SK-N-SH treated with all-trans-retinoic acid at 6 μM for 48 hours (cell line): ENCODE measurements around the gene ZBTB16.

Experiments used
- ATAC-seq: fragments of 200-7000 bp; cut with Tn5 transposase; 3 replicates; pipeline ENCODE4 v1.9.1; 2020; ENCODE audit warnings: mild to moderate bottlenecking, moderate library complexity
- ARNTL ChIP-seq: fragments of 450-650 bp; formaldehyde crosslinking; IDR thresholded peaks from 2 replicates; pipeline ENCODE4 v1.5.0; 2020; ENCODE audit warnings: low read depth, mild to moderate bottlenecking, moderate library complexity, borderline replicate concordance
- BACH2 ChIP-seq: fragments of 250-450 bp; sonication (Bioruptor Pico); IDR thresholded peaks from 2 replicates; pipeline ENCODE4 v1.9.0; 2021; ENCODE audit warnings: mild to moderate bottlenecking, borderline replicate concordance
- CREB5 ChIP-seq: fragments of 250-450 bp; sonication (Bioruptor Pico); IDR thresholded peaks from 2 replicates; pipeline ENCODE4 v1.5.1; 2020; ENCODE audit warnings: low read depth, mild to moderate bottlenecking, moderate library complexity
- CSDC2 ChIP-seq: fragments of 250-450 bp; sonication (Bioruptor Pico); IDR thresholded peaks from 2 replicates; pipeline ENCODE4 v1.5.0; 2020; ENCODE audit warnings: mild to moderate bottlenecking, moderate library complexity
- ESRRG ChIP-seq: fragments of 250-450 bp; sonication (Bioruptor Pico); IDR thresholded peaks from 2 replicates; pipeline ENCODE4 v1.6.1; 2021; ENCODE audit warnings: mild to moderate bottlenecking
- GLIS3 ChIP-seq: fragments of 250-450 bp; sonication (Bioruptor Pico); IDR thresholded peaks from 2 replicates; pipeline ENCODE4 v1.5.0; 2020; ENCODE audit warnings: mild to moderate bottlenecking, moderate library complexity
- ISL1 ChIP-seq: fragments of 250-450 bp; sonication (Bioruptor Pico); IDR thresholded peaks from 2 replicates; pipeline ENCODE4 v2.1.2; 2022; ENCODE audit warnings: mild to moderate bottlenecking, moderate library complexity
- OSR1 ChIP-seq: fragments of 250-450 bp; sonication (Bioruptor Pico); IDR thresholded peaks from 2 replicates; pipeline ENCODE4 v1.8.0; 2022; ENCODE audit warnings: moderate library complexity, mild to moderate bottlenecking, inconsistent platforms
- PATZ1 ChIP-seq: fragments of 250-450 bp; sonication (Bioruptor Pico); IDR thresholded peaks from 2 replicates; pipeline ENCODE4 v1.8.0; 2020; ENCODE audit warnings: mild to moderate bottlenecking, moderate library complexity, borderline replicate concordance
- PPARA ChIP-seq: fragments of 250-450 bp; sonication (Bioruptor Pico); IDR thresholded peaks from 2 replicates; pipeline ENCODE4 v1.5.0; 2020; ENCODE audit warnings: mild to moderate bottlenecking, borderline replicate concordance
- RARB ChIP-seq: fragments of 250-450 bp; sonication (Bioruptor Pico); IDR thresholded peaks from 2 replicates; pipeline ENCODE4 v1.8.0; 2021; ENCODE audit warnings: mild to moderate bottlenecking, moderate library complexity
- SNAI2 ChIP-seq: fragments of 250-450 bp; sonication (Bioruptor Pico); IDR thresholded peaks from 2 replicates; pipeline ENCODE4 v1.5.0; 2020; ENCODE audit warnings: mild to moderate bottlenecking, moderate library complexity
- TCF4 ChIP-seq: fragments of 250-450 bp; sonication (Bioruptor Pico); IDR thresholded peaks from 2 replicates; pipeline ENCODE4 v1.8.0; 2021; ENCODE audit warnings: mild to moderate bottlenecking, moderate library complexity, borderline replicate concordance
- TOX ChIP-seq: fragments of 250-450 bp; sonication (Bioruptor Pico); IDR thresholded peaks from 2 replicates; pipeline ENCODE4 v1.8.0; 2021; ENCODE audit warnings: mild to moderate bottlenecking, moderate library complexity, borderline replicate concordance
- ZC3H10 ChIP-seq: fragments of 250-450 bp; sonication (Bioruptor Pico); IDR thresholded peaks from 2 replicates; pipeline ENCODE4 v1.5.1; 2021; ENCODE audit warnings: mild to moderate bottlenecking, moderate library complexity
- ZFP3 ChIP-seq: fragments of 250-450 bp; sonication (Bioruptor Pico); IDR thresholded peaks from 2 replicates; pipeline ENCODE4 v1.5.0; 2020; ENCODE audit warnings: mild to moderate bottlenecking, moderate library complexity
- ZFP30 ChIP-seq: fragments of 450-650 bp; formaldehyde crosslinking; IDR thresholded peaks from 2 replicates; pipeline ENCODE4 v1.5.0; 2022; ENCODE audit warnings: mild to moderate bottlenecking, moderate library complexity
- ZNF565 ChIP-seq: fragments of 450-650 bp; formaldehyde crosslinking; conservative IDR thresholded peaks from 2 replicates; pipeline ENCODE4 v1.5.0; 2020; ENCODE audit warnings: low read depth, mild to moderate bottlenecking, moderate library complexity
- ZNF70 ChIP-seq: fragments of 450-650 bp; formaldehyde crosslinking; IDR thresholded peaks from 2 replicates; pipeline ENCODE4 v1.5.0; 2020; ENCODE audit warnings: mild to moderate bottlenecking, moderate library complexity
- ZNF8 ChIP-seq: fragments of 450-650 bp; formaldehyde crosslinking; IDR thresholded peaks from 2 replicates; pipeline ENCODE4 v1.5.0; 2020; ENCODE audit warnings: mild to moderate bottlenecking, moderate library complexity
- TF ChIP-seq, protein P1 (sequence below): fragments of 250-450 bp; sonication (Bioruptor Pico); IDR thresholded peaks from 2 replicates; pipeline ENCODE4 v1.5.1; 2021; ENCODE audit warnings: mild to moderate bottlenecking, moderate library complexity
- TF ChIP-seq, protein P2 (sequence below): fragments of 250-450 bp; sonication (Bioruptor Pico); IDR thresholded peaks from 2 replicates; pipeline ENCODE4 v1.8.0; 2021; ENCODE audit warnings: low read depth, mild to moderate bottlenecking, moderate library complexity, borderline replicate concordance

The ZBTB16 gene

GRCh38 chr11:114167355-114167754 lies 107.8 kb downstream of the ZBTB16 start:
- no peak for ATAC-seq
- TF ChIP-seq, protein P1, sequence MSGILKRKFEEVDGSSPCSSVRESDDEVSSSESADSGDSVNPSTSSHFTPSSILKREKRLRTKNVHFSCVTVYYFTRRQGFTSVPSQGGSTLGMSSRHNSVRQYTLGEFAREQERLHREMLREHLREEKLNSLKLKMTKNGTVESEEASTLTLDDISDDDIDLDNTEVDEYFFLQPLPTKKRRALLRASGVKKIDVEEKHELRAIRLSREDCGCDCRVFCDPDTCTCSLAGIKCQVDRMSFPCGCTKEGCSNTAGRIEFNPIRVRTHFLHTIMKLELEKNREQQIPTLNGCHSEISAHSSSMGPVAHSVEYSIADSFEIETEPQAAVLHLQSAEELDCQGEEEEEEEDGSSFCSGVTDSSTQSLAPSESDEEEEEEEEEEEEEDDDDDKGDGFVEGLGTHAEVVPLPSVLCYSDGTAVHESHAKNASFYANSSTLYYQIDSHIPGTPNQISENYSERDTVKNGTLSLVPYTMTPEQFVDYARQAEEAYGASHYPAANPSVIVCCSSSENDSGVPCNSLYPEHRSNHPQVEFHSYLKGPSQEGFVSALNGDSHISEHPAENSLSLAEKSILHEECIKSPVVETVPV (CRISPR knock-in tag) = no peak
- TF ChIP-seq ARNTL (CRISPR knock-in tag) (no peak), CSDC2 (CRISPR knock-in tag) (no peak), ZC3H10 (CRISPR knock-in tag) (no peak), ZNF70 (no peak), PPARA (no peak), CREB5 (CRISPR knock-in tag) (no peak), PATZ1 (CRISPR knock-in tag) (no peak), GLIS3 (CRISPR knock-in tag) (no peak), ZFP30 (CRISPR knock-in tag) (no peak), TOX (no peak), RARB (no peak), ZNF8 (no peak), ZNF565 (CRISPR knock-in tag) (no peak), OSR1 (CRISPR knock-in tag) (no peak), ESRRG (CRISPR knock-in tag) (no peak), ZFP3 (no peak)
- TF ChIP-seq, protein P2, sequence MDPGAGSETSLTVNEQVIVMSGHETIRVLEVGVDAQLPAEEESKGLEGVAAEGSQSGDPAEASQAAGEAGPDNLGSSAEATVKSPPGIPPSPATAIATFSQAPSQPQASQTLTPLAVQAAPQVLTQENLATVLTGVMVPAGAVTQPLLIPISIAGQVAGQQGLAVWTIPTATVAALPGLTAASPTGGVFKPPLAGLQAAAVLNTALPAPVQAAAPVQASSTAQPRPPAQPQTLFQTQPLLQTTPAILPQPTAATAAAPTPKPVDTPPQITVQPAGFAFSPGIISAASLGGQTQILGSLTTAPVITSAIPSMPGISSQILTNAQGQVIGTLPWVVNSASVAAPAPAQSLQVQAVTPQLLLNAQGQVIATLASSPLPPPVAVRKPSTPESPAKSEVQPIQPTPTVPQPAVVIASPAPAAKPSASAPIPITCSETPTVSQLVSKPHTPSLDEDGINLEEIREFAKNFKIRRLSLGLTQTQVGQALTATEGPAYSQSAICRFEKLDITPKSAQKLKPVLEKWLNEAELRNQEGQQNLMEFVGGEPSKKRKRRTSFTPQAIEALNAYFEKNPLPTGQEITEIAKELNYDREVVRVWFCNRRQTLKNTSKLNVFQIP (CRISPR knock-in tag) = no peak

DNA sequence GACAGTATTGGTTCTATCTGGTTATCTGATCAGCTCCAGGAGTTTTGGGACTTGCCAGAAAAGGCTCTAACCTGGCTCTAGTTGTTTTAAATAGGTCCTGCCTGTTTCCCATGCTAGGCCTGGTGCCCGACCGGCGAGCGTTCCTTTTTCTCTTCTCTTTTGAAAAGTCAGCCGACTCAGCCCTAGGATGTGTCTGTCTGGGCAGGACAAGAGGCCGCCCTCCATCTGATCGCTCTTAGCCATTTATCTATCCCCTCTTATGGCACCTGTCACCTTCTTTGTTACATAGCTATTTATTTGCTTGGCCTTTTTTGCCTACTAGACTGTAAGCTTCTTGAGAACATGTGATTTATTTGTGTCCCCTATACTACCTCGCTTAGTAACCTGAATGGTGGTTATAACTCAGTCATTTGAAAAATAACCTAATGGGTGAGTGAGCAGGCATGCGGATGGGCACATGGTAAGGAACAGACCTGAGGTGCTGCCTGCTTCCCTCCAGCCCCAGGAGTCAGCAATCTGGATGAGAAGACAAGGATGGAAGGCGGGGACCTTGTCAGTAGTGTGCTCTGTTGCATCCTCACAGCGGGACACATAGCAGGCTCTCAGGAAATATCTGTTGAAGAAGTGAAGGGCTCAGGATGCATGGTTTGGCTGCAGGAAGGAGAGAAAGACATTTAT lies 108.4 kb downstream of the ZBTB16 start:
- no peak for TF ChIP-seq ZC3H10 (CRISPR knock-in tag)
- no peak for TF ChIP-seq BACH2
- no peak for TF ChIP-seq ZFP3
- TF ChIP-seq, all 23 proteins: peak for 0
- no peak for ATAC-seq

GRCh38 chr11:114168691-114169090 lies 109.2 kb downstream of the ZBTB16 start:
- TF ChIP-seq SNAI2 (no peak), TCF4 (CRISPR knock-in tag) (no peak), CREB5 (CRISPR knock-in tag) (no peak), GLIS3 (CRISPR knock-in tag) (no peak), BACH2 (no peak), CSDC2 (CRISPR knock-in tag) (no peak), ARNTL (CRISPR knock-in tag) (no peak), OSR1 (CRISPR knock-in tag) (no peak), PPARA (no peak), ZC3H10 (CRISPR knock-in tag) (no peak), ISL1 (CRISPR knock-in tag) (no peak), ESRRG (CRISPR knock-in tag) (no peak), ZNF8 (no peak), ZFP30 (CRISPR knock-in tag) (no peak), TOX (no peak), ZNF565 (CRISPR knock-in tag) (no peak), ZNF70 (no peak)
- TF ChIP-seq, protein P2 (CRISPR knock-in tag) = no peak
- TF ChIP-seq, protein P1 (CRISPR knock-in tag) = no peak
- ATAC-seq = no peak
